Lower leg skin (tissue), 4 donors: ENCODE data around the gene CFD. TPM values are rescaled to one million over a fixed set of nuclear protein-coding genes. Genes with fewer than 3 reads are reported as not detected.

ENCODE experiments used
- DNase-seq, 2 donors: peaks; one replicate each; pipeline ENCODE4 v3.0.0-alpha.2; 2019; ENCODE audit warnings: low spot score in 2 of 2
- H3K4me3 ChIP-seq: fragments of 200-600 bp; sonication (generic); 2 replicates; pipeline ENCODE4 v1.5.1; 2017; ENCODE audit warnings: mild to moderate bottlenecking, low read depth; ENCODE audit not compliant: poor library complexity, severe bottlenecking
- POLR2A ChIP-seq, 2 donors: fragments of 450-650 bp; IDR thresholded peaks; one replicate each; pipeline ENCODE4 v1.6.1; 2016 to 2017; ENCODE audit warnings: antibody characterized with exemption in 2 of 2, mild to moderate bottlenecking in 1 of 2, moderate library complexity in 1 of 2
- WGBS, 2 donors: methylation state at CpG; one replicate each; pipeline ENCODE4 v1.1.5; 2018; 5-methylcytosine and 5-hydroxymethylcytosine counted together
- intact Hi-C: fragments of 100-400 bp; cut with DNase I; formaldehyde crosslinking; loops from one replicate; pipeline ENCODE4 v1.15.0; 2023; ENCODE audit warnings: low total_unique reads
- total RNA-seq, 4 donors: library from RNA; depleted of rRNA; stranded (reverse); fragments of >200 nt; gene quantifications; one replicate each; pipeline ENCODE4 v1.1.0, GENCODE V29; 2016
- TF ChIP-seq, protein P1 (sequence below), 3 donors: fragments of 450-650 bp; IDR thresholded peaks; one replicate each; pipeline ENCODE4 v1.5.1; 2016; ENCODE audit warnings: antibody characterized with exemption in 3 of 3, mild to moderate bottlenecking in 3 of 3, moderate library complexity in 2 of 3

The CFD gene
- total RNA-seq, 4 donors from 2014 or later: 263 to 871 (median 364) TPM

DNA sequence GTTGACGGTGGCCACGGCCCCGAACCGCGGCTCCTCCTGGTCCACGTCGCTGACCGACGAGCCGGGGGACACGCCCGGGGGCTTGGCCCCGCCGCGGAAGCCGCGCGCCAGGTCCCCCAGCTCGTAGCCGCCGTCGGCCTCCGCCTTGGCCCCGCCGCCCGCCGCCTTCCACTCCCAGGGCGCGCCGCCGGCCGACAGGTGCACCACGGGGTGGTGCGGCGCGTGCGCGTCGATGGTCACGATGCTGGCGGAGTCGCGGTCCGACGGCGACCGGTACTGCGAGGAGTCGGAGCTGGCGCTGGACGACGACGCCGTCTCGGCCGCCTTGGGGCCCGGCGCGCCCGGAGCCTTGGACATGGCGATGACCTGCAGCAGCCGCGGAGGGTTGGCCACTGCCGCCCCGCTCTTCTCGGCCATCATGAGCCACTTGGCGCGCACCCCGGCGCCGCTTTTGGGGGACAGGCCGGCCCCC lies 46.7 kb upstream of the CFD start:
- no peak overlapping the region for H3K4me3 ChIP-seq
- 95 to 96% methylated on average over 72 of the region's 72 CpGs for WGBS, 2 donors
- no peak for TF ChIP-seq POLR2A (IDR thresholded peaks at IDR 0.05)
- TF ChIP-seq, protein P1, sequence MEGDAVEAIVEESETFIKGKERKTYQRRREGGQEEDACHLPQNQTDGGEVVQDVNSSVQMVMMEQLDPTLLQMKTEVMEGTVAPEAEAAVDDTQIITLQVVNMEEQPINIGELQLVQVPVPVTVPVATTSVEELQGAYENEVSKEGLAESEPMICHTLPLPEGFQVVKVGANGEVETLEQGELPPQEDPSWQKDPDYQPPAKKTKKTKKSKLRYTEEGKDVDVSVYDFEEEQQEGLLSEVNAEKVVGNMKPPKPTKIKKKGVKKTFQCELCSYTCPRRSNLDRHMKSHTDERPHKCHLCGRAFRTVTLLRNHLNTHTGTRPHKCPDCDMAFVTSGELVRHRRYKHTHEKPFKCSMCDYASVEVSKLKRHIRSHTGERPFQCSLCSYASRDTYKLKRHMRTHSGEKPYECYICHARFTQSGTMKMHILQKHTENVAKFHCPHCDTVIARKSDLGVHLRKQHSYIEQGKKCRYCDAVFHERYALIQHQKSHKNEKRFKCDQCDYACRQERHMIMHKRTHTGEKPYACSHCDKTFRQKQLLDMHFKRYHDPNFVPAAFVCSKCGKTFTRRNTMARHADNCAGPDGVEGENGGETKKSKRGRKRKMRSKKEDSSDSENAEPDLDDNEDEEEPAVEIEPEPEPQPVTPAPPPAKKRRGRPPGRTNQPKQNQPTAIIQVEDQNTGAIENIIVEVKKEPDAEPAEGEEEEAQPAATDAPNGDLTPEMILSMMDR (IDR thresholded peaks at IDR 0.05): no peak
- DNase-seq: no peak
- intact Hi-C loops: no loop called here

GRCh38 chr19:813219-814151 lies 46.0 kb upstream of the CFD start:
- intact Hi-C loops: no loop called here
- no peak overlapping the region for H3K4me3 ChIP-seq
- DNase-seq: no peak
- 86 to 91% methylated on average over 44 to 66 of the region's 87 CpGs for WGBS, 2 donors
- TF ChIP-seq, protein P1 (IDR thresholded peaks at IDR 0.05): no peak
- TF ChIP-seq POLR2A (IDR thresholded peaks at IDR 0.05): no peak

- intact Hi-C loops: no loop called here
- TF ChIP-seq, protein P1 (IDR thresholded peaks at IDR 0.05): no peak
- TF ChIP-seq POLR2A (IDR thresholded peaks at IDR 0.05): no peak
- DNase-seq: no peak
- 89 to 92% methylated on average over 48 to 49 of the region's 49 CpGs for WGBS, 2 donors
- no peak overlapping the region for H3K4me3 ChIP-seq
These were observed 45.0 kb upstream of the CFD start for GRCh38 chr19:814152-815078.

DNA sequence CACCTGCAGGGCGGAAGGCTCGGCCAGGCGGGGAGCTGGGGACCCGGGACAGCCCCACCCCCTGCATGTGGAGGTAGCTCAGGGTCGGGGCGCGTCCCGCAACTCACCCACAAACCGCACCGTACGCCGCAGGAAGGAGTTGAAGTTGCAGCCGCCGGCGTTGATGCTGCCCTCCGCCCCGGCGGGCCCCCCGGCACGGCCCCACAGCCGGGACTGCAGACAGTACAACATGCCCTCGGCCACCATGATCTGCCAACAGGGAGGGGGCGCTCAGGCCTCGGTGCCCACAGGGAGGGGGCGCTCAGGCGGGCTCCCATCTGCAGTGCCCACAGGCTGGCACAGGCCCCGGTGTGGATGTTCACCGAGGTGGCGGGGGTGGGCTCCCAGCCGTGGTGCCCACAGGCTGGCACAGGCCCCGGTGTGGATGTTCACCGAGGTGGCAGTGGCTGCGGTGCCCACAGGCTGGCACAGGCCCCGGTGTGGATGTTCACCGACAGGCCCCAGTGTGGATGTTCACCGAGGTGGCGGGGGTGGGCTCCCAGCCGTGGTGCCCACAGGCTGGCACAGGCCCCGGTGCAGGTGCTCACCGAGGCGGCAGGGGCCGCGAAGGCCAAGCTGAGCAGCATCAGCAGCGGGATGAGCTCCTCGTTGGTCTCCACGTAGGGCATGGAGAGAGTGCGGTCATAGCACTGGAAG lies 44.2 kb upstream of the CFD start:
- DNase-seq: no peak
- no peak overlapping the region for H3K4me3 ChIP-seq
- 90 to 92% methylated on average over 31 to 40 of the region's 47 CpGs for WGBS, 2 donors
- no peak for TF ChIP-seq POLR2A (IDR thresholded peaks at IDR 0.05)
- TF ChIP-seq, protein P1 (IDR thresholded peaks at IDR 0.05): no peak
- intact Hi-C loops: no loop called here

- WGBS, 2 donors: 95 to 96% methylated on average over 13 of the region's 13 CpGs
- TF ChIP-seq POLR2A (IDR thresholded peaks at IDR 0.05): no peak
- TF ChIP-seq, protein P1 (IDR thresholded peaks at IDR 0.05): no peak
- no peak overlapping the region for H3K4me3 ChIP-seq
- DNase-seq: no peak
- intact Hi-C loops: no loop called here
These were observed 43.5 kb upstream of the CFD start for GRCh38 chr19:815775-816499.
